ENCODE data around the gene RABL2B.

DNA sequence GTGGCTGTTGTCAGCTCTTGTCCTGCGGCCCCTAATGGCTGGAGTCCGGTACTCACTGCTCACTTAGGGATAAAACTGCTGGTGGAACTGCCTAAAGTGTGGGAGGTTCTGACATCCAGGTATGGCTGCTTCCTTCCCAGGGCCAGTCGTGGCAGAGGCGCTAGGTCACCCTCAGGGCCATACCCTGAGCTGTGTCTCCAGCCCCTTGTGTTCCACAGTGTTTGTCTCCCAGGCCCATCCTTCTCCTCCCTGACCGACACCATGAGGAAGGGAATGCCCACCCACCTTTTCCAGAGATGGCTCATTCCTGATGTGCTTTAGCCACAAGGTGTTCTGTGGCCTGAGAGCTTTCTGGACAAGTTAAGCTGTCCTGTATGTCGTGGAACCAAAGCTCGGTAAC, 57.8 kb downstream of the RABL2B start:
- TF ChIP-seq, protein P1, sequence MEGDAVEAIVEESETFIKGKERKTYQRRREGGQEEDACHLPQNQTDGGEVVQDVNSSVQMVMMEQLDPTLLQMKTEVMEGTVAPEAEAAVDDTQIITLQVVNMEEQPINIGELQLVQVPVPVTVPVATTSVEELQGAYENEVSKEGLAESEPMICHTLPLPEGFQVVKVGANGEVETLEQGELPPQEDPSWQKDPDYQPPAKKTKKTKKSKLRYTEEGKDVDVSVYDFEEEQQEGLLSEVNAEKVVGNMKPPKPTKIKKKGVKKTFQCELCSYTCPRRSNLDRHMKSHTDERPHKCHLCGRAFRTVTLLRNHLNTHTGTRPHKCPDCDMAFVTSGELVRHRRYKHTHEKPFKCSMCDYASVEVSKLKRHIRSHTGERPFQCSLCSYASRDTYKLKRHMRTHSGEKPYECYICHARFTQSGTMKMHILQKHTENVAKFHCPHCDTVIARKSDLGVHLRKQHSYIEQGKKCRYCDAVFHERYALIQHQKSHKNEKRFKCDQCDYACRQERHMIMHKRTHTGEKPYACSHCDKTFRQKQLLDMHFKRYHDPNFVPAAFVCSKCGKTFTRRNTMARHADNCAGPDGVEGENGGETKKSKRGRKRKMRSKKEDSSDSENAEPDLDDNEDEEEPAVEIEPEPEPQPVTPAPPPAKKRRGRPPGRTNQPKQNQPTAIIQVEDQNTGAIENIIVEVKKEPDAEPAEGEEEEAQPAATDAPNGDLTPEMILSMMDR (IDR thresholded peaks at IDR 0.05; ENCODE audit: low read depth, low read length), result no peak
- no peak for TF ChIP-seq POLR2A (IDR thresholded peaks at IDR 0.05; ENCODE audit: extremely low read depth, insufficient read length)
